ENCODE results near the gene DDX52.
"Not testable (repeated sequence)": the region's sequence is repeated elsewhere in the genome, so short reads cannot be mapped to it uniquely, and the experiment has no call there.

DDX52 gene

DNA sequence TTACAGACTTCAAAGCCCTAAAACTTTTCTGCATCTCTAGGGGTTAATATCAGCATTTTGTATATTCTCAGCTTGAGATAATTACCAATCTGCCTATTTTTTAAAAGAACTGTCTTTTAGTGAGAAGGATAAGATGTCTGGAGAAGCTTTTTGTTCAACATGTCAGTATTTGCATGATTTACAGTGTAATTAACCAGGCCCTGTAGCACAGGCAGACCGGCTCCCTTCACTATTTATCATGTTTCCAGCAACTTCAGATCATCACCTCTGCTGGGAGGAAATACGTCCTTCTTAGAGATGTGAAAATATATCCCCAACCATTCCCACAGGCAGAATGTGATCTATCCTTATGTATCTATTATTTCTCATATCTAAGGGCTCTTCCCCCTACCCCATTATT lies 8.6 kb upstream of the DDX52 start:
- no peak for DNase-seq (ENCODE audit: low spot score)

DNA sequence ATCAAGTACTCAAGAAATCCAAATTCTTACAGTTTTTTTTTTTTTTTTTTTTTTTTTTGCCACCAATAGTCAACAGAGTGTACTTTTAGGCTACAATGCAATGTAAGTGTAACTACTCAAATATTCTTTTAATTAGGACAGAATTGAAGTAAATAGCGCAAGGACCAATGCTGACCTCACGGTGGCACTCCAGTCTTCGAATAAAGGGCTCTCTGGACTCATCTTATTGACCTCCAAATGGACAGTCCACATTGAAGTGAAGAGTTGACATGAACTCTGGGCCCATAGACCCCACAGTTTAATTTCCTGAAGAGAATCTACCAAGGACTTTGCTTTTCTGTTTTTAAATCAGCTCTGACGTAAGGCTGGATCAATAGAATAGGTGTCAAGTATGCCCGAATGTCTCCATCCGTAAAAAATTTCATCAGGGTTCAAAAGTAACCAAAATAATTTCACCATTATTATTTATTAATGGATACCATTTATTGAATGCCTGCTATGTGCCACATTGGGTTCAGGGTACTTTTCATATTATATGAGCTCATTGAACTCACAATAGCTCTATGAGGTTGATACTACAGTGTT lies 7.3 kb upstream of the DDX52 start:
- no peak for DNase-seq (ENCODE audit: low spot score)

DNA sequence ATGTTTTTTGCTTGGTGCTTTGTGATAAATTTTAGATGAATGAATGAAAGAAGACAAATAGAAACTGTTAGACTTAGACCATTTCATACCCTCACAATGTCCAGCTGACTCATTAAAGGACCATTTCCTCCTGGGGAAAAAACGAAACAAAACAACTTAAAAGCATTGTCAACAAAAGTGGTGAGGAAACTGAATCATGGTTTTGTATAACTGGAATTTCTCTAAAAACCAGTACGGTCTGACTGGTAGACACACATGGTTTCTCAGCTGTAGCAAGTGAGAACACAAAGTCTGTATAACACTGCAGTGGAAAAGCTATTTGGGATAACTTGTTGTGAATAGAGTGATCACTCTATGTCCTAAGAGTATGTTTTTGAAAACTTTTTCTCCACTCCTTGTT lies 5.3 kb upstream of the DDX52 start:
- no peak for DNase-seq (ENCODE audit: low spot score)

DNA sequence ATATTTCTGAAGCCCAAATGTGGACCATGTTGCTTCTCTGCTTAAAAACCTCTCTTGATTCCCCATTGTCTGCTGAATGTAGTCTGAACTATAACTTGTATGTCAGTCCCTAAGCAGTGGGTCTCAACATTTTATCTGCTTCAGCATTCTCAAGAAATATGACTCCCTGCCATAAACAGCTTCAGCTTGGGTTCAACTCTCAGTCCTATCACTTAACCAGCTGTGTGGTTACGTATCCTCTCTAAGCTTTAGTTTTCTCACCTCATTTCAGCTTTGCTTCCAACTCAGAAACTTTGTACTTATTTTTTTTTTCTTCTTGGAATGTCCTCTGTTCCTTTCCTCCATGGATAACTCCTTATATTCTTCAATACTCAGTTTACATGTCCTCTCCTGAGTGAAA lies 4.6 kb upstream of the DDX52 start:
- DNase-seq (ENCODE audit: low spot score) = no peak

DNA sequence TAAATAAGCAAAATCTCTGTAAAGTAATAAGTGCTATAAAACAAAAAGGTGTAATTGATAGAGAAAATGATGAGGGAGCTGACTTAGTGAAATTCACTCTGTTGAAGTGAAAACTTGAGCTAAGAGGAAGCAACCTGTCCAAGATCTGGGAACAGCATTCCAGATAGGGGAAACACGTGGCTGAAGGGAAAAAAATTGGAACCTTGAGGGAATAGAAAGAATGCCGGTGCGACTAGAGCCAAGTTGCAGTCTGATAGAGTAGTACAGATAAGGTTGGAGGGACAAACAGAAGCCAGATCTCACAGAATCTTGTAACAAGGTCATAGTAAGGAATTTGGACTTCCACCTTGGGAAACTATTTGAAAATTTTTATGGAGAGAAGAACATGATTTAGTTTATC lies 623 bp upstream of the DDX52 start:
- DNase-seq (ENCODE audit: low spot score) = no peak

DNA sequence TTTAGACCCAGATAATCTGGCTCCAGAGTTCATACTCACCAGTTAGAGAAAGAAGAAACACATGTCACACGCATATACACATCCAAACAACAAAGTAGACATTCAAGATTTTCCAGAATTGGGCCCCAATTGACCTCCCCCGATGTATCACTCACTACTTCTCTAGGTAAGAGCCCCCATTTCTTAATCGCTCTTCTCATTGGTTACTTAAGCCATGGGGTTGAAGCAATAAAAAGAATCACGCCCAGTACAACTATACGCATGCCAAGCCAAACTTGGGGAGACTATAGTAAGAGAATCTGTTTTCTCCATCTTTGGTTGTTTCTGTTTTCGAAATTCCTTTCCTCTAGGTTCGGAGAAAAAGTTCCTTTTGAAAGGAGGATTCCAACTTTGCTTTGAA lies 565 bp downstream of the DDX52 start:
- DNase-seq (ENCODE audit: low spot score) = no peak

DNA sequence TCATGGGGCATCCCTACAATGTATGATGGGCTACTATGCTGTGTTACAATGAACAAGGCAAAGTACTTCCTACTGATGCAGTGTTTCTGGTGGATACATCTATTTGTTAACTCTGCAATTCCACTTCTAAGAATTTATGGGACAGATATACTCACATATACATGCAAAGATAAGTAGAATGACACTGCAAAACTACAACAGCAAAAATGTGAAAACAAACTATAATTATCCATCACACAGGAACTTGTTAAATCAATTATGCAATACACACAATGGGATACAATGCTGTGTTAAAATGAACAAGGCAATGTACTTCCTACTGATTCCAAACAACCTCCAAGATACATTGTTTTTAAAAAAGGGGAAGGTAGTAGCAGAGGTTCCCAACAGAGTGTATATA lies 3.2 kb downstream of the DDX52 start:
- DNase-seq (ENCODE audit: low spot score) = no peak

DNA sequence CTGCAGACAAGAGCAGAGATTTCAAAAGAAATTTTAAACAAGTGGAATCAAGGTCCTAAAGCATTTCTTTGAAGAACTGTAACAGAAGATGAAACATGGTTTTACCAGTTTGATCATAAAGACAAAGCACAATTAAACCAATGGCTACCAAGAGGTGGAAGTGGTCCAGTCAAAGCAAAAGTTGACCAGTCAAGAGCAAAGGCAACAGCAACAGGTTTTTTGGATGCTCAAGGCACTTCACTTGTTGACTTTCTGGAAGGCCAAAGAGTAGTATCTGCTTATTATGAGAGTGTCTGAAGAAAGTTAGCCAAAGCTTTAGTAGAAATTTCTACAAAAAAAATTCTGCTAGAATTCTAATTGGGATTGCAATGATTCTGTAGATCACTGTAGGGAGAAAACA lies 5.3 kb downstream of the DDX52 start:
- no peak for DNase-seq (ENCODE audit: low spot score)

DNA sequence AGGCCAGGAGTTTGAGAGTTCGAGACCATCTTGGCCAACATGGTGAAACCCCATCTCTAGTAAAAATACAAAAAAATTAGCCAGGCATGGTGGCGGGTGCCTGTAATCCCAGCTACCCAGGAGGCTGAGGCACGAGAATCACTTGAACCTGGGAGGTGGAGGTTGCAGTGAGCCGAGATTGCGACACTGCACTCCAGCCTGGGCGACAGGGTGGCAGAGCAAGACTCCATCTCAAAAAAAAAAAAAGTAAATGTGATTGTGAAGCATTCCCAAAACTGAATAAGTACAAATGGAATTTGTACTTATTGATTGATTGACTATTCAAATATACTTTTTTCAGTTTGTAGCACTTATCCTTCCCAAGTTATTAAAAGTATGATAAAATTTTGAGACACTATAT lies 26.8 kb downstream of the DDX52 start:
- not testable (repeated sequence) for DNase-seq (ENCODE audit: low spot score)

DNA sequence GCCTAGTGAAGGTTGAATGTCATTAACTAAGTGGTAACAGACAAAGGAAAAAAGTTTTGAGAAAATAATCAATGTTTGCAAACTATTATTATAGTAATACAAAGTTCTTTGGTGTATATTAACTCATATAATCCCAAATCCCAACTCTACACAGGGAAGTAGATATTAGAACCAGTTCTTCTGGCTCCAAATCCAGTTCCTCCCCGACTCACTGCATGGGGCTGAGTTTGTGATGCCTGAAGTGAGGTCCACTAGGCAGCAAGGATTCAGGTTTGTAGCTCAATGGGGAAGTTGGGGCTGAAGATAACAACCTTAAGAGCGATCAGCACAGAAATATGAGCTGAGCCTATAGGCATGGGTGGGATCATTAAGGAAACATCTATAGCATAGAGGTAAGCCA lies 28.4 kb downstream of the DDX52 start:
- DNase-seq (ENCODE audit: low spot score) = no peak

DNA sequence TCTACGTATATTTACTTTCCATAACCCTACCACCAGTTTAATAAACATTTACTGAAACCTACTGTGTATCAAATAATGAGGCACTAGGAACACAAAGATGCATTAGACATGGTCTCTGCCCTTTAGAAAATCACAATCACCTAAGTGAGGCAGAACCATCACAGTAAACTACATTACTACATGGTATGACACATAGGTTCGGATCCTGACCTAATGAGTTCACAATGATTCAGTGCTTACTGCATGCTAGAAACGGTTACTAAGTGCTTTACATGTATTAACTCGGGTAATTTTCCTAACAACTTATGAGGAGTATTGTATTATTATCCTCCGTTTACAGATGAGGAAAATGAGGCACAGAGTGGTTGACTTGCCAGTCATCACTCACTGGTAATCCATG lies 28.9 kb downstream of the DDX52 start:
- DNase-seq (ENCODE audit: low spot score) = no peak

DNA sequence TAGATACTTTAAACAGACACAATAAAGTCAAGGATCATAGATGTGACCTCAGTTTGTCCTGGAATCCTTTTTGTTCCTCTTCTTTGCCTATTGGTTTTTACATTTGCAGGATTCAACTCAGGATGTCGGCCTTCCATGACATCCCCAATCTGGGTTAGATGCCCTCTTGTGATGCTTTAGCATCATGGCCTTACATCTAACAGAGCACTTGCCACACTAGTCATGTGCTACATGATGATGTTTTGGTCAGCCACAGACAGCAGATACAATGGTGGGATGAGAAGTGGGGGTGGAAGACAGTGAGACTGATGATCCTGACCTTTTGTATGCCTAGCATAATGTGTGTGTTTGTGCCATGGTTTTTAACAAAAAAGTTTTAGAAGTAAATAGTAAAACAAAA lies 32.3 kb downstream of the DDX52 start:
- DNase-seq (ENCODE audit: low spot score) = no peak

DNA sequence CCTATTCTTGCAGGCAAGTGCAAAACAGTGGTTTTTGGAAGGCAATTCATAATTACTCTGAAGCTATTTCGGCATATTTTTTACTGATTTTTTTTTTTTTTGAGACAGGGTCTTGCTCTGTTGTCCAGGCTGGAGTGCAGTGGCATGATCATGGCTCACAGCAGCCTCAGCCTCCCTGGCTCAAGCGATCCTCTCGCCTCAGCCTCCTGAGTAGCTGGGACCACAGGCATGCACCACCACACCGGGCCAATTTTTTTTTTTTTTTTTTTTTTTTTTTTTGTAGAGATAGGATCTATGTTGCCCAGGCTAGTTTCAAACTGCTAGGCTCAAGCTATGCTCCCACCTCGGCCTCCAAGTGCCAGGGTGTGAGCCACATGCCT lies 33.2 kb downstream of the DDX52 start:
- DNase-seq (ENCODE audit: low spot score) = not testable (repeated sequence)

DNA sequence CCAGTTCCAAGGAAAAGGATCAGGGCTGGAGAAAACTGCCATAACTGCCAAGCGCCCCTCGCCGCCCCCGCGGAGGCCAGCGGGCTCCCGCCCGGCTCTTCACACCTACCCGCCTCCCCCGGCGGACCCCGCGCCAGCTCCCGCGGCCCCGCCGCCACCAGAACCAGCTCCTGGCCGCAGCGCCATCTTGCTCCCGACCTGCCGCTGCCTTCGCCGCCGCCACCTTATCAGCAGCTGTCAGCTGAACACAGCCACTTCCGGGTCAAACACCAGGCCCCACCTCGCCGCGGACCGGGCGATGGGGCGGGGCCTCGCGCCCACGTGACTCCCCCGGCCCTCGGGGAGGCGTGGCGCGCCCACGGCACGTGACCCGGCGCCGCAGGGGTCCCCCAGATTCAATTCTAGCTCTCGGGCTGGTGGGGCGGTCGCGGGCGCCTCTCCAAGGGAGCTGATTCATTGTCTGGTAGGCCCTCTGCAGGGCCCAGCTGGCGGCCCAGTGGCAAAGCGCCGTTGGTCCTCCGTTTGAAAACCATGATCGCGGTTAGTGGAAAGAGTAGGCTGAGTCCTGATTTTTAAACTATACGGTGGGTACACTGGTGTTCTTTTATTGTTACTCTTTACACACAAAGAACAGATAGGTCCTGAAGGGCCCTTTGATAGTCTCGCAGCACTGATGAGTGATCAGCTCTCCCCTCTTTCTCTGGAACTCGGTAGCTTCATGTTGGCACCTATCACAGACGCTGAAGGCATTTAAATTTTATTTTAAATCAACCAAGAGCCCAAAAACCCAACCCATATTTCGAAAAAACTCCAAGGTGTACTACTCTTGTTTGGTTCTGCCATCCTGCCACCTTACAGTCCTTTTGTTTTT lies 33.8 kb downstream of the DDX52 start, which contains the start of gene SYNRG:
SYNRG (minus strand) TSS at position 249 of the 871 bp plus-strand sequence; CDS start at position 186, 63 bp downstream.
- peak; percentile 95 for DNase-seq (ENCODE audit: low spot score)

DNA sequence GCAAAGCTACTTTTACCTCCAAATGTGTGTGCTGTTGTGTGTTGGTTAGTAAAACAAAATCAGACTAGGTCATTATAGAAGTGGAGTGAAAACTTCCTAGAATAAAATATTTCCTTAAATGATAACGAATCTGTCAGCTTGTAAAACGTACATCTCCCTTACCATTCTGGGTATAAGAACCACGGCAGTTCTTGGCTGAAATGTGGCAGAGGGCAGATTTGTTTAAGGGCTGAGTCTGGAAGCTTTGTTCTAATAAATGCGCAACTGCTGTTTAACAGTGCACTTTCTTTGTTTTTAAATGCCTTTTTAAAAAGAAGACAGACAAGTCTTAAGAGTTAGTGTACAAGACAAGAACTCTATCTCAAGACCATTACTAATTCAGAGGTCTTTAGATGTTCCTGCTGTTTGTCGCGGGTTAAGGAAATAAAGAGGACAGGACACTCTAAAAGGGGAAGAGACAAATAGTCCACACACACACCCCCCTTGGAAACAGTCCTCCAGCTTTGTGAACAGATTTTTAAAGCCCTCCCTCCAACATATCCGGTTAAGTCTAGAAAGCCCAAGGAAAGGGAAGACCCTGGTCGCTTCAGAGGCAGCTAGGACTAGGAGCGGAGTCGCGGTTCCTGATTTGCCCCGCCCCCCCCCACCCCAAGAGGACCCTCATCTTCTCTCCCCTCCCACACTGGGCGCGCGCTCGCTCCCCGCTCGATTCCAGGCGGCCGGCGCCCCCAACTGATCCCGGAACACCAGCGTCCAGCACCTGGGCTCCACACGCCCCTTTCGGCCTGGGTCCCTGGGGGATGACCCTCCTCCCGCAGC lies 34.7 kb downstream of the DDX52 start:
- DNase-seq (ENCODE audit: low spot score) = peak; percentile 6

DNA sequence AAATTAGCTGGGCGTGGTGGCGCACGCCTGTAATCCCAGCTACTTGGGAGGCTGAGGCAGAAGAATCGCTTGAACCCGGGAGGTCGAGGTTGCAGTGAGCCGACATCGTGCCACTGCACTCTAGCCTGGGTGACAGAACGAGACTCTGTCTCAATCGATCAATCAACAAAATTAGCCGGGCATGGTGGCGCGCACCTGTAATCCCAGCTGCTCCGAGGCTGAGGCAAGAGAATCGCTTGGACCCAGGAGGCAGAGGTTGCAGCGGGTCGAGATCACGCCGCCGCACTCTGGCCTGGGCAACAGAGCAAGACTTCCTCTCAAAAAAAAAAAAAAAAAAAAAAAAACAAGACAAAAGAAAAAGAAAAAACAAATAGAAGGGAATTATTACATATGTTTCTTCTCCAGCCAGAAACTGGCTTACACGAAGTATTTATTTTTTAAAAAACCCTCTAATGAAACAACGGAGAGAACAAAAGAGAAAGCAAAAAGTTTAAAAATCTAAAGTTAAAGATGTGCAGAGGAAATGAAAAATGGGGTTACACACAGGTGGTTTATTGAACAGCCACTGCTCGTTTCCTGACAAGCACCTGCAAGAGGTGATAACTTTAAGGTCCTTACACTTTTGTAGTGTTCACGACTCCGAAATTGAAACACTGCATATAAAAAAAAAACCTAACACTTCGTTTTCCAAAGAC lies 35.5 kb downstream of the DDX52 start:
- peak; percentile 58 for DNase-seq (ENCODE audit: low spot score)

DNA sequence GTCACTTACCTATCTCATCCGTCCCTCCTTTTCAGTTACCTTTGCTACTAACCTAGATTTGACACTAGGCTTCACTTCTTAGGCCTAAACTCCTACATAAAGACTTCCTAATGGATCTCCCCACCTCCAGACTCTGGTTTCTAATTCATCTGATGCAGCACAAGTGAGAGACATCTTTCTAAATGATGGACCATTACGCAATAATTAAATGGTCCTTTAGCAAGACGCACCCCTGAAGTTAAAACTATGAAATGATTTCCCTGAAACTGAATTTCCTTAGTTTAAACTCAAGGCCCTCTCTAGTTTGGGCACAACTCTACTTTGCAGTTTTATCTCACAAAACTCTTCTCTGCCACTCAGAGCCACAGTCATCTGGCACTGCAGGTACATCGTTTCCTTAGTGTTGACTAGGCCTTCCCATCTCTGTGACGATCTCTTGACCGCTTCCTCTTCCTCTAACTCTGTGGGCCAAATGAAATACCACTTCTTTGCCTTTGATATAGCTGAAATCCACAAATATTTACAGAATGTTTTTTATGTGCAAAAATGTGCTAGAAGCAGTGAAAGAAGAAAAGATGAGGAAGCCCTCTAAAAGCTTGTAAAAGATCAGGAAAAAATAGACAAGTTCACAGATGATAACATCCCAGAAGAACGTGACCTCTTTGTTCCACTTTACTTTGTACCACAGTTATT lies 37.3 kb downstream of the DDX52 start:
- peak; percentile 68 for DNase-seq (ENCODE audit: low spot score)

DNA sequence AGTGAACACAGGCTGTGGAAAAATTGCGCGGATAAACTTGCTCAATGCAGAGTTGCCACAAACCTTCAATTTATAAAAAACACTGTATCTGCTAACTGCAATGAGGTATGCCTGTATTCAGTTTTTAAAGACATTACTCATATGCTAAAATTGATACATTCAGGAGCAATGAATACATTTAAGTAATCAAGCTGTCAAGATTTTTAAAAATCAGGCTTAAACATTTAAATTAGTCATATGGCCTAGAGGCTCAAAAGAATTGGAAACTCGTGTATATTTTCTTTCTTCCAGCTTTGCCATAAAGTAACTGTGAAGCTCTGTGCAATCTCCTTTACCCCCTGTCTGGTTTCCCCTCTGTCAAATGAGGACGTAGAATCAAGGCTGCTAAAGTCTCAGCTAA lies 38.2 kb downstream of the DDX52 start:
- DNase-seq (ENCODE audit: low spot score) = no peak

DNA sequence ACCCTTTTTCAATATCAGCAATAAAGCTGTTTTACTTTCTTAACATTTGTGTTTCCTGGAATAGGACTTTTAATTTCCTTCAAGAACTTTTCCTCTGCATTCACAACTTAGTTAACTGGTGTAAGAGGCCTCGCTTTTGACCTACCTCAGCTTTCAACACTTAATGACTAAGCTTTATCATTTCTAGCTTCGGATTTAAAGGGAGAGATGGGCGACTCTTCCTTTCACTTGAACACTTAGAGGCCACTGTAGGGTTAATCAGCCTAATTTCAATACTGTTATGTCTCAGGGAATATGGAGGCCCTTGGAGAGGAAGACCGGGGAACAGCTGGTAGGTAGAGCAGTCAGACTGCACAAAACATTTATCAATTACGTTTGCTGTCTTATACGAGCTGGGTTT lies 38.7 kb downstream of the DDX52 start:
- no peak for DNase-seq (ENCODE audit: low spot score)

DNA sequence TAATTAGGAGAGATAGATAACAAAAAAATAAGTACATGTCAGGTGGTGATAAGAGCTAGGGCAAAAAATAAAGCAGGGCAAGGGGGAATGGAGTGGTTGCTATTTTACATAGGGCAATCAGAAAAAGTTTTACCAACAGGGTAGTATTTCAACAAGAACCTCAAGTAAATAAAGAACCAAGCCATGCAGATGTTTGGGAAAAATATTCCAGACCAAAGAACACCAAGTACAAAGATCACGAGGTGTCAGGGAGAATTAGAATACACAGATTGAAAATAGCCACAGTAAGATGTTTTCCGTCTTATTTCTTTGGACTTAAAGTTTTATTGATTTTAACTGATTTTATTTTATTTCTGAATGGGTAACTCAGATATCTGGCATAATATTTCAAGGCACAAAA lies 45.1 kb downstream of the DDX52 start:
- DNase-seq (ENCODE audit: low spot score) = no peak

DNA sequence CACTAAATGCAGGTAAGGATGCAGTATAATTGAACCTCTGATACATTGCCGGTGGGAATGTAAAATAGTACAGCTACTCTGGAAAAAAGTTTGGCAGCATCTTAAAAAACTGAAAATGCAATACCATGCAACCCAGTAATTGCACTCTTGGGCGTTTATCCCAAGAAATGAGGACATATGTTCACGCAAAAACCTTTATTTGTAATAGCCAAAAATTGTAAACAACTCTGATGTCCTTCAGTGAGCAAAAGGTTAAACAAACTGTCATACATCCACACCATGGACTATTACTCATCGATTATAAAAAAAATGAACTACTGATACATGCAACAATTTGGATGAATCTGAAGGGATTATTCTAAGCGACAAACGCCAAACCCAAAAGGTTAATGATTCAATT lies 51.0 kb downstream of the DDX52 start:
- no peak for DNase-seq (ENCODE audit: low spot score)

DNA sequence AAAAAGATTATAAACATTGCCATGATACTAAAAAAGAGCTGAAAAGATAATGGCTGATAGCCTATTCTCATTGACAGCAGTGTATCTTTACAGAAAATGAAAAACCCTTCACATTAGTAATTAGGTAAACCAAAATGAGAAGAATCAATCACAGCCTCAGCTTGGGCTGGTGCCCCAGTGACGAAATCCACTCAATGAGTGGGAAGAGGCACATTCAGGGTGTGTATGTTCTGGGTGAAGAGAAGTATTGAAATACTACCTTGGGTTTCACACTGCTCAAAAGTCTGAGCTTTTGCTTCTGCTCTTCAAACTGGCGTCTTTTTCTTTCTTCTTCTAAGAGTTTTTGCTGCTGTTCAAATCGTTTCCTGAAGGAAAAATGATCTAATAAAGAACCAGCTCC lies 58.2 kb downstream of the DDX52 start:
- DNase-seq (ENCODE audit: low spot score) = no peak

All from CD4-positive, alpha-beta T cell treated with Interleukin-6 at 100 ng/mL for 8 hours (primary cell).